HL-60 (cell line): ENCODE data around the gene ADPGK.

Experiments used
- GABPA ChIP-seq: IDR thresholded peaks from 2 replicates; pipeline ENCODE4 v1.6.1; 2012; ENCODE audit warnings: low read depth
- POLR2AphosphoS5 ChIP-seq: IDR thresholded peaks from 2 replicates; pipeline ENCODE4 v1.6.1; 2012; ENCODE audit warnings: low read depth
- TF ChIP-seq, protein P1 (sequence below): IDR thresholded peaks from one replicate; pipeline ENCODE4 v1.5.1; 2011; ENCODE audit warnings: low read length, control low read depth, inconsistent platforms; ENCODE audit not compliant: insufficient read depth
- TF ChIP-seq, protein P2 (sequence below): IDR thresholded peaks from 2 replicates; pipeline ENCODE4 v1.6.1; 2012; ENCODE audit warnings: low read depth; ENCODE audit not compliant: insufficient replicate concordance

DNA sequence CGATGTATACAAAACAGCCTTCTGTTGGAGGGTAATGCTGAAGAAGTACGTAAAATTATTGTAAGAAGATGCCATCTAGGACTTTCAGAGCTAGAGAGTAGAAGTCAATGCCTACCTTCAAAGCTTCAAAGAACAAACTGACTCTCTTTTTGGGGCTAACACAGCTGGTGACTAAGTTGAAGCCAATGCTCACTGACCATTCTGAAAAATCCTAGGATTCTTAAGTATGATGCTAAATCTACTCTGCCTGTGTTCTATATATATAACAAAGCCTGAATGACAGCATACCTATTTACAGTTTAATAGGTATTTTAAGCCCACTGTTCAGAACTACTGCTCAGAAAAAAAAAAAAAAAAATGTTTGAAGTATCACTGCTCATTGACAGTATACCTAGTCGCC, 18.9 kb downstream of the ADPGK start:
- TF ChIP-seq, protein P1, sequence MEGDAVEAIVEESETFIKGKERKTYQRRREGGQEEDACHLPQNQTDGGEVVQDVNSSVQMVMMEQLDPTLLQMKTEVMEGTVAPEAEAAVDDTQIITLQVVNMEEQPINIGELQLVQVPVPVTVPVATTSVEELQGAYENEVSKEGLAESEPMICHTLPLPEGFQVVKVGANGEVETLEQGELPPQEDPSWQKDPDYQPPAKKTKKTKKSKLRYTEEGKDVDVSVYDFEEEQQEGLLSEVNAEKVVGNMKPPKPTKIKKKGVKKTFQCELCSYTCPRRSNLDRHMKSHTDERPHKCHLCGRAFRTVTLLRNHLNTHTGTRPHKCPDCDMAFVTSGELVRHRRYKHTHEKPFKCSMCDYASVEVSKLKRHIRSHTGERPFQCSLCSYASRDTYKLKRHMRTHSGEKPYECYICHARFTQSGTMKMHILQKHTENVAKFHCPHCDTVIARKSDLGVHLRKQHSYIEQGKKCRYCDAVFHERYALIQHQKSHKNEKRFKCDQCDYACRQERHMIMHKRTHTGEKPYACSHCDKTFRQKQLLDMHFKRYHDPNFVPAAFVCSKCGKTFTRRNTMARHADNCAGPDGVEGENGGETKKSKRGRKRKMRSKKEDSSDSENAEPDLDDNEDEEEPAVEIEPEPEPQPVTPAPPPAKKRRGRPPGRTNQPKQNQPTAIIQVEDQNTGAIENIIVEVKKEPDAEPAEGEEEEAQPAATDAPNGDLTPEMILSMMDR = no peak
- TF ChIP-seq GABPA = no peak
- no peak for TF ChIP-seq POLR2AphosphoS5
- TF ChIP-seq, protein P2, sequence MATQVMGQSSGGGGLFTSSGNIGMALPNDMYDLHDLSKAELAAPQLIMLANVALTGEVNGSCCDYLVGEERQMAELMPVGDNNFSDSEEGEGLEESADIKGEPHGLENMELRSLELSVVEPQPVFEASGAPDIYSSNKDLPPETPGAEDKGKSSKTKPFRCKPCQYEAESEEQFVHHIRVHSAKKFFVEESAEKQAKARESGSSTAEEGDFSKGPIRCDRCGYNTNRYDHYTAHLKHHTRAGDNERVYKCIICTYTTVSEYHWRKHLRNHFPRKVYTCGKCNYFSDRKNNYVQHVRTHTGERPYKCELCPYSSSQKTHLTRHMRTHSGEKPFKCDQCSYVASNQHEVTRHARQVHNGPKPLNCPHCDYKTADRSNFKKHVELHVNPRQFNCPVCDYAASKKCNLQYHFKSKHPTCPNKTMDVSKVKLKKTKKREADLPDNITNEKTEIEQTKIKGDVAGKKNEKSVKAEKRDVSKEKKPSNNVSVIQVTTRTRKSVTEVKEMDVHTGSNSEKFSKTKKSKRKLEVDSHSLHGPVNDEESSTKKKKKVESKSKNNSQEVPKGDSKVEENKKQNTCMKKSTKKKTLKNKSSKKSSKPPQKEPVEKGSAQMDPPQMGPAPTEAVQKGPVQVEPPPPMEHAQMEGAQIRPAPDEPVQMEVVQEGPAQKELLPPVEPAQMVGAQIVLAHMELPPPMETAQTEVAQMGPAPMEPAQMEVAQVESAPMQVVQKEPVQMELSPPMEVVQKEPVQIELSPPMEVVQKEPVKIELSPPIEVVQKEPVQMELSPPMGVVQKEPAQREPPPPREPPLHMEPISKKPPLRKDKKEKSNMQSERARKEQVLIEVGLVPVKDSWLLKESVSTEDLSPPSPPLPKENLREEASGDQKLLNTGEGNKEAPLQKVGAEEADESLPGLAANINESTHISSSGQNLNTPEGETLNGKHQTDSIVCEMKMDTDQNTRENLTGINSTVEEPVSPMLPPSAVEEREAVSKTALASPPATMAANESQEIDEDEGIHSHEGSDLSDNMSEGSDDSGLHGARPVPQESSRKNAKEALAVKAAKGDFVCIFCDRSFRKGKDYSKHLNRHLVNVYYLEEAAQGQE = no peak
